OCI-LY7 (cell line): ENCODE measurements around the gene MGMT. TPM values are rescaled to one million over a fixed set of nuclear protein-coding genes. Genes with fewer than 3 reads are reported as not detected.
A peak's percentile ranks its signal among the peaks of the same experiment; 100 is the strongest.

Experiments used
- BruUV-seq: library from RNA; stranded (reverse); fragments of 400-500 nt; replicated peaks from 2 replicates; lab custom pipeline; 2021; lab: Mats Ljungman, UMichigan
- CTCF ChIA-PET: fragments of 300-600 bp; sonication (Branson Sonifier 250); formaldehyde crosslinking; loops from one replicate; lab custom pipeline; 2022; ENCODE audit warnings: antibody characterized with exemption; ENCODE audit not compliant: unreplicated experiment; lab: Charles Lee
- POLR2A ChIA-PET: fragments of 300-600 bp; sonication (Branson Sonifier 250); formaldehyde crosslinking; loops from one replicate; lab custom pipeline; 2022; ENCODE audit warnings: antibody characterized with exemption; lab: Charles Lee
- DNase-seq: peaks from one replicate; pipeline ENCODE4 v3.0.0-alpha.2; 2015; ENCODE audit warnings: low spot score
- H2AFZ ChIP-seq: fragments of 200-600 bp; sonication (generic), shearing (Covaris generic); 2 replicates; pipeline ENCODE4 v1.6.1; 2014; ENCODE audit warnings: mild to moderate bottlenecking, antibody characterized with exemption, low read length, moderate library complexity
- H3K27ac ChIP-seq: fragments of 200-600 bp; sonication (generic); 2 replicates; pipeline ENCODE4 v1.5.1; 2014; ENCODE audit warnings: mixed run types, low read depth, mild to moderate bottlenecking, moderate library complexity, low read length, inconsistent platforms; ENCODE audit not compliant: poor library complexity, severe bottlenecking
- H3K36me3 ChIP-seq: fragments of 200-600 bp; sonication (generic); 2 replicates; pipeline ENCODE4 v1.6.1; 2014; ENCODE audit warnings: mild to moderate bottlenecking, antibody characterized with exemption, low read length, moderate library complexity, mixed read lengths; ENCODE audit not compliant: insufficient read depth
- H3K4me1 ChIP-seq: fragments of 200-600 bp; sonication (generic); 2 replicates; pipeline ENCODE4 v1.5.1; 2014; ENCODE audit warnings: mild to moderate bottlenecking, low read length; ENCODE audit not compliant: insufficient read depth, poor library complexity, severe bottlenecking
- H3K4me2 ChIP-seq: fragments of 200-600 bp; sonication (generic); 2 replicates; pipeline ENCODE4 v1.6.1; 2014; ENCODE audit warnings: mild to moderate bottlenecking, low read length
- H3K4me3 ChIP-seq: fragments of 200-600 bp; sonication (generic); 2 replicates; pipeline ENCODE4 v1.5.1; 2014; ENCODE audit warnings: mild to moderate bottlenecking, low read depth, low read length; ENCODE audit not compliant: poor library complexity, severe bottlenecking
- H3K79me2 ChIP-seq: fragments of 200-600 bp; sonication (generic); 2 replicates; pipeline ENCODE4 v1.6.1; 2016; ENCODE audit warnings: low read depth, mild to moderate bottlenecking, low read length, moderate library complexity, mixed read lengths; ENCODE audit not compliant: insufficient read depth
- H3K9me2 ChIP-seq: fragments of 200-600 bp; sonication (generic); 2 replicates; pipeline ENCODE4 v1.6.1; 2016; ENCODE audit warnings: mild to moderate bottlenecking, low read length, mixed read lengths; ENCODE audit not compliant: insufficient read depth
- H3K9me3 ChIP-seq: fragments of 200-600 bp; sonication (generic); 2 replicates; pipeline ENCODE4 v1.6.1; 2014; ENCODE audit warnings: mild to moderate bottlenecking, mixed run types, low read length, mixed read lengths
- H4K20me1 ChIP-seq: fragments of 200-600 bp; sonication (generic); 2 replicates; pipeline ENCODE4 v1.6.1; 2014; ENCODE audit warnings: mild to moderate bottlenecking, antibody characterized with exemption, low read length, moderate library complexity, mixed read lengths; ENCODE audit not compliant: insufficient read depth
- CTCF ChIP-seq: fragments of 200-600 bp; sonication (generic); conservative IDR thresholded peaks from 2 replicates; pipeline ENCODE4 v1.5.1; 2014; ENCODE audit warnings: mild to moderate bottlenecking, antibody characterized with exemption, low read length, moderate library complexity, mixed read lengths
- EZH2phosphoT487 ChIP-seq: fragments of 200-600 bp; sonication (generic); IDR thresholded peaks from 2 replicates; pipeline ENCODE4 v1.6.1; 2018; ENCODE audit warnings: low read depth, borderline replicate concordance, mild to moderate bottlenecking, mixed run types, antibody characterized with exemption, low read length, moderate library complexity, mixed read lengths
- intact Hi-C: fragments of 100-400 bp; cut with micrococcal nuclease; formaldehyde crosslinking; loops from one replicate; pipeline ENCODE4 v1.10.0; 2022; ENCODE audit not compliant: unreplicated experiment
- total RNA-seq, 2 experiments: library from RNA; depleted of rRNA in 1 of 2; stranded (reverse); fragments of >200 nt in 1 of 2; shearing (Covaris generic) in 1 of 2; gene quantifications; 2 replicates each; pipeline ENCODE4 v1.2.3, GENCODE V29; 2014 to 2022

MGMT gene
- total RNA-seq, 2 experiments from 2014 or later: 19.7 to 25.0 TPM

- intact Hi-C loops: no loop called here
- DNase-seq: peak; percentile 27
- Histone ChIP-seq H3K79me2 (no peaks in the 10 kb centered on the region), H3K36me3 (no peaks in the 10 kb centered on the region), H3K4me1 (no peaks in the 10 kb centered on the region), H4K20me1 (no peaks in the 10 kb centered on the region; the same call in 1 of the 2 replicates), H3K27ac (no peak overlapping the region), H3K4me3 (no peak overlapping the region), H3K9me2 (no peaks in the 10 kb centered on the region), H2AFZ (no peak overlapping the region), H3K9me3 (no peaks in the 10 kb centered on the region), H3K4me2 (no peak overlapping the region)
- ChIA-PET CTCF (no interaction called here), POLR2A (interaction anchor here (0.6 to 0.8 kb wide), 2 partner anchors 102 to 334 kb away, joined by 3 read pairs; no protein-coding TSS in a partner anchor)
- BruUV-seq: no TSS peak
- no peak for TF ChIP-seq EZH2phosphoT487
- TF ChIP-seq CTCF: no peak
These were observed 101.7 kb downstream of the MGMT start for GRCh38 chr10:129568583-129569344.

GRCh38 chr10:129570185-129570584, 103.1 kb downstream of the MGMT start:
- no peaks in the 10 kb centered on the region for H3K9me3 ChIP-seq
- H3K79me2 ChIP-seq: no peaks in the 10 kb centered on the region
- H3K36me3 ChIP-seq: no peaks in the 10 kb centered on the region
- H3K4me2 ChIP-seq: no peak overlapping the region
- no peaks in the 10 kb centered on the region for H3K4me1 ChIP-seq
- no TSS peak for BruUV-seq
- no peaks in the 10 kb centered on the region for H3K9me2 ChIP-seq
- H4K20me1 ChIP-seq: no peaks in the 10 kb centered on the region; the same call in 1 of the 2 replicates
- POLR2A ChIA-PET: no interaction called here
- H3K4me3 ChIP-seq: no peak overlapping the region
- CTCF ChIA-PET: no interaction called here
- no peak for DNase-seq
- intact Hi-C loops: no loop called here
- TF ChIP-seq EZH2phosphoT487 (no peak), CTCF (no peak)
- no peak overlapping the region for H3K27ac ChIP-seq
- no peak overlapping the region for H2AFZ ChIP-seq

- no peak overlapping the region for H3K4me3 ChIP-seq
- no peak overlapping the region for H3K4me2 ChIP-seq
- DNase-seq: no peak
- ChIA-PET POLR2A (no interaction called here), CTCF (no interaction called here)
- no peak for TF ChIP-seq CTCF
- TF ChIP-seq EZH2phosphoT487: no peak
- H4K20me1 ChIP-seq: no peaks in the 10 kb centered on the region
- no peak overlapping the region for H3K27ac ChIP-seq
- H2AFZ ChIP-seq: no peak overlapping the region
- H3K9me3 ChIP-seq: no peaks in the 10 kb centered on the region
- no TSS peak for BruUV-seq
- no peaks in the 10 kb centered on the region for H3K36me3 ChIP-seq
- intact Hi-C loops: no loop called here
- H3K9me2 ChIP-seq: no peaks in the 10 kb centered on the region
- no peaks in the 10 kb centered on the region for H3K4me1 ChIP-seq
- H3K79me2 ChIP-seq: no peaks in the 10 kb centered on the region
These were observed 112.2 kb downstream of the MGMT start for GRCh38 chr10:129579228-129579627.
